ENCODE data around the gene GPC3.

Gene GPC3

DNA sequence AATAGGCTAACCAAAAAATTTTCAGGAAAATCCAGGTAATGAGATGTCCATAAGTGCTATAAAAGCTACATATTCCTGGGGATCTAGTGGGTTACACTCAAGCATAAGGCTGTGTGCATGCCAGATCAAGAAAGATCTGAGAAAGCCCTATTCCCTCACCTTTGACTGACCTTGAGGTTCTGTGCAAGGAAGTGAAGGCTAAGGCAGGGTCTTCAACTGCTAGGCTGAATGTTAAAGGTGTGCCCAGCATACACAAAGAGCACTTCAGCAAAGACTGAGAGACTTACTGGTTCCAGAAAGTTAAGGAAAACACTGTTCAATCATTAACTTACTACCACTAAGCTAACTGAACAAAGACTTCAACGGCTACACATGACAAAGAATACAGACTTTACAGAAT, 269.7 kb downstream of the GPC3 start:
- TF ChIP-seq POLR2AphosphoS5 (IDR thresholded peaks at IDR 0.05; ENCODE audit: low read depth, low read length) (no peak), POLR2A (IDR thresholded peaks at IDR 0.05; ENCODE audit: low read depth, low read length) (no peak), TAF1 (IDR thresholded peaks at IDR 0.05; ENCODE audit: borderline replicate concordance, low read depth, low read length) (no peak)
- FAIRE-seq (no peak), DNase-seq (ENCODE audit: insufficient read length) (no peak)

- DNase-seq (ENCODE audit: insufficient read length) = no peak
- no peak for FAIRE-seq
- TF ChIP-seq POLR2A (IDR thresholded peaks at IDR 0.05; ENCODE audit: low read depth, low read length) (no peak), TAF1 (IDR thresholded peaks at IDR 0.05; ENCODE audit: borderline replicate concordance, low read depth, low read length) (no peak), POLR2AphosphoS5 (IDR thresholded peaks at IDR 0.05; ENCODE audit: low read depth, low read length) (no peak)
These were observed 275.9 kb downstream of the GPC3 start for GRCh38 chrX:133709501-133709900.

DNA sequence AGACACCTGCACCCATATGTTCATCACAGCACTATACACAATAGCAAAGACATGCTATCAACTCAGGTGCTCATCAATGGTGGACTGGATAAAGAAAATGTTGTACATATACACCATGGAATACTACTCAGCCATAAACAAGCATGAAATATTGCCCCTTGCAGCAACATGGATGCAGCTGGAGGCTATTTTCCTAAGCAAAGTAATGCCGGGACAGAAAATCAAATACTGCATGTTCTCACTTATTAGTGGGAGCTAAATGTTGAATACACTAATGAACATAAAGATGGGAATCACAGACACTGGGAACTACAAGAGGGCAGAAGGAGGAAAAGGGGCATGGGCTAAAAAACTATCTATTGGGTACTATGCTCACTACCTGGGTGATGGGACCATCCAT, 278.5 kb downstream of the GPC3 start:
- TF ChIP-seq POLR2A (IDR thresholded peaks at IDR 0.05; ENCODE audit: low read depth, low read length) (no peak), POLR2AphosphoS5 (IDR thresholded peaks at IDR 0.05; ENCODE audit: low read depth, low read length) (no peak), TAF1 (IDR thresholded peaks at IDR 0.05; ENCODE audit: borderline replicate concordance, low read depth, low read length) (no peak)

GRCh38 chrX:133702230-133702629, 283.2 kb downstream of the GPC3 start:
- FAIRE-seq = no peak
- no peak for TF ChIP-seq TAF1 (IDR thresholded peaks at IDR 0.05; ENCODE audit: borderline replicate concordance, low read depth, low read length)
- TF ChIP-seq POLR2A (IDR thresholded peaks at IDR 0.05; ENCODE audit: low read depth, low read length) = no peak
- TF ChIP-seq POLR2AphosphoS5 (IDR thresholded peaks at IDR 0.05; ENCODE audit: low read depth, low read length) = no peak

More for the DNA sequence above, 278.5 kb downstream of the GPC3 start:
- FAIRE-seq (no peak), DNase-seq (ENCODE audit: insufficient read length) (no peak)

DNA sequence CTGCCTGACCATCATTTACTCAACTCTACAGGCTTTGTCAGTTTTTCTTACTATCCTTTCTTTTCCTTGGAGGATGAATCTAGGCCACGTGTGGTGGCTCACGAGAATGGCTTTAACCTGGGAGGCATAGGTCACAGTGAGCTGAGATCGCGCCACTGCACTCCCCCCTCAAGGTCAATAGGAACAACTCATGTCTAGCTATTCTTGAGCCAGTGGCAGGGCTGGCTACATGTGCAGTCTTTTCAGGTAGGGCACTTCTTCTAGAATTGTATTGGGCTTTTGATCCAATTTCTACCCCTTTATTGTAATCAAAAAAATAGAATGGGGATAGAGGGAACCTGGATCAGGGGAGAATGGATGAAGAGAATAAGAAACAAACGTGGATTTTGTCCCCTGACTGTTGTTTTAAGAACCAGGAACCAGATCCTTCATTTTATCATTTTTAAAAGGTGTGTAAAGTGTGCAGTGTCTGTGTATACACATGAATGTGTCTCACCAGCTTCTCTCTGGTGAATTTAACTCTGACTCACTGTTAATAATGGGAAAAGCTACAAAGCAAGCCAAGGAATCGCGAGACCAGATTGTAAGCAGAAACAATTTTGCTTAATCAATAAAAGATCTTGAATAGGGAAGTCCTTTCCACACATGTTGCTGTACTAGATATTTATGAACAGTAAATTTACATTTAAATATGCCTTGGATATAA, 286.2 kb downstream of the GPC3 start:
- no peak for TF ChIP-seq POLR2A (IDR thresholded peaks at IDR 0.05; ENCODE audit: low read depth, low read length)
- no peak for TF ChIP-seq POLR2AphosphoS5 (IDR thresholded peaks at IDR 0.05; ENCODE audit: low read depth, low read length)
- no peak for TF ChIP-seq TAF1 (IDR thresholded peaks at IDR 0.05; ENCODE audit: borderline replicate concordance, low read depth, low read length)
- DNase-seq (ENCODE audit: insufficient read length) (no peak), FAIRE-seq (no peak)

More at GRCh38 chrX:133702230-133702629, 283.2 kb downstream of the GPC3 start:
- no peak for DNase-seq (ENCODE audit: insufficient read length)

GRCh38 chrX:133698298-133698697, 287.1 kb downstream of the GPC3 start:
- FAIRE-seq (peak; percentile 61), DNase-seq (ENCODE audit: insufficient read length) (no peak)

DNA sequence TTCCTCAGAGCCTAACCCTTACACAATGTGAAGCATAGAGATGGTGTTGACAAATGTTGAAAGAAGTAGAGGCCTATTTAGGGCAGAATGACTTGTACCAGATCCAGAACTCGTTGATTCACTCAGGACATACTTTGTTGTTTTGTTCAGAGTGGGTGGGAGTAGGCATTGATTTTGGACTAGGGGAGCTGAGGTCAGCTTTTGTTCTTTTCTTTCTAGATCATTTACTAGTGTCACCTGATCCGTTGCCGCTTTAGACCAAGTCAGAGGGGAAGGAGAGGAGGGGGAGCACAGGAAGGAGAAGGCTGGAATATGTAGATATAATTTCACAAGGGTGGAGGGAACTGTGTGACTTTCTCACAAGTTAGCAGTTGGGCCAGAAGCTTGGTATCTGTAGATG, 287.7 kb downstream of the GPC3 start:
- TF ChIP-seq TAF1 (IDR thresholded peaks at IDR 0.05; ENCODE audit: borderline replicate concordance, low read depth, low read length) = no peak
- no peak for TF ChIP-seq POLR2AphosphoS5 (IDR thresholded peaks at IDR 0.05; ENCODE audit: low read depth, low read length)
- no peak for TF ChIP-seq POLR2A (IDR thresholded peaks at IDR 0.05; ENCODE audit: low read depth, low read length)
- FAIRE-seq = no peak

More at GRCh38 chrX:133698298-133698697, 287.1 kb downstream of the GPC3 start:
- TF ChIP-seq POLR2A (IDR thresholded peaks at IDR 0.05; ENCODE audit: low read depth, low read length) (no peak), TAF1 (IDR thresholded peaks at IDR 0.05; ENCODE audit: borderline replicate concordance, low read depth, low read length) (no peak)

GRCh38 chrX:133689997-133690599, 295.3 kb downstream of the GPC3 start:
- TF ChIP-seq POLR2AphosphoS5 (IDR thresholded peaks at IDR 0.05; ENCODE audit: low read depth, low read length) (no peak), TAF1 (IDR thresholded peaks at IDR 0.05; ENCODE audit: borderline replicate concordance, low read depth, low read length) (no peak), POLR2A (IDR thresholded peaks at IDR 0.05; ENCODE audit: low read depth, low read length) (no peak)
- DNase-seq (ENCODE audit: insufficient read length) (no peak), FAIRE-seq (no peak)

More for the DNA sequence above, 287.7 kb downstream of the GPC3 start:
- no peak for DNase-seq (ENCODE audit: insufficient read length)

- DNase-seq (ENCODE audit: insufficient read length) (no peak), FAIRE-seq (no peak)
- TF ChIP-seq POLR2A (IDR thresholded peaks at IDR 0.05; ENCODE audit: low read depth, low read length) (no peak), POLR2AphosphoS5 (IDR thresholded peaks at IDR 0.05; ENCODE audit: low read depth, low read length) (no peak), TAF1 (IDR thresholded peaks at IDR 0.05; ENCODE audit: borderline replicate concordance, low read depth, low read length) (no peak)
These were observed 299.6 kb downstream of the GPC3 start for GRCh38 chrX:133685822-133686221.

- FAIRE-seq (no peak), DNase-seq (ENCODE audit: insufficient read length) (no peak)
- TF ChIP-seq POLR2A (IDR thresholded peaks at IDR 0.05; ENCODE audit: low read depth, low read length) = no peak
- no peak for TF ChIP-seq POLR2AphosphoS5 (IDR thresholded peaks at IDR 0.05; ENCODE audit: low read depth, low read length)
- TF ChIP-seq TAF1 (IDR thresholded peaks at IDR 0.05; ENCODE audit: borderline replicate concordance, low read depth, low read length) = no peak
These were observed 303.5 kb downstream of the GPC3 start for GRCh38 chrX:133681897-133682296.

GRCh38 chrX:133681421-133681820, 304.0 kb downstream of the GPC3 start:
- TF ChIP-seq POLR2AphosphoS5 (IDR thresholded peaks at IDR 0.05; ENCODE audit: low read depth, low read length) = no peak
- TF ChIP-seq POLR2A (IDR thresholded peaks at IDR 0.05; ENCODE audit: low read depth, low read length) = no peak
- TF ChIP-seq TAF1 (IDR thresholded peaks at IDR 0.05; ENCODE audit: borderline replicate concordance, low read depth, low read length) = no peak
- DNase-seq (ENCODE audit: insufficient read length) = no peak
- FAIRE-seq = no peak
